HFFc6 (cell line): ENCODE results near the gene DPYSL3. TPM values are rescaled to one million over a fixed set of nuclear protein-coding genes. Genes with fewer than 3 reads are reported as not detected.
A peak's percentile ranks its signal among the peaks of the same experiment; 100 is the strongest.

Experiments
- DNase-seq: peaks from one replicate; pipeline ENCODE4 v3.0.0-alpha.2; 2018
- H3K27ac Mint-ChIP-seq: 2 replicates; pipeline ENCODE4 v1.8.0; 2020; ENCODE audit warnings: mild to moderate bottlenecking, mixed read lengths
- H3K27me3 Mint-ChIP-seq: 2 replicates; pipeline ENCODE4 v1.8.0; 2021; ENCODE audit warnings: mild to moderate bottlenecking, moderate library complexity, mixed read lengths; ENCODE audit not compliant: insufficient read depth
- H3K36me3 Mint-ChIP-seq: 2 replicates; pipeline ENCODE4 v1.8.0; 2021; ENCODE audit warnings: low read depth, mixed read lengths
- H3K4me1 Mint-ChIP-seq: 2 replicates; pipeline ENCODE4 v1.8.0; 2020; ENCODE audit warnings: low read depth, mixed read lengths
- H3K4me3 Mint-ChIP-seq: 2 replicates; pipeline ENCODE4 v1.8.0; 2020; ENCODE audit warnings: mild to moderate bottlenecking, moderate library complexity, mixed read lengths
- H3K9me3 Mint-ChIP-seq: 2 replicates; pipeline ENCODE4 v1.8.0; 2020; ENCODE audit warnings: mild to moderate bottlenecking, mixed read lengths
- CTCF ChIP-seq: fragments of 200-600 bp; sonication (generic); IDR thresholded peaks from 2 replicates; pipeline ENCODE4 v1.5.0; 2021; ENCODE audit warnings: antibody characterized with exemption, mild to moderate bottlenecking
- total RNA-seq, 6 experiments: library from RNA; stranded (reverse); fragmentation: NEBNext Ultra II Directional; extraction: Animal tissue kit (Norgen Biotek cat#: 25700); gene quantifications; 2 replicates in 1 of 6; 3 replicates in 5 of 6; pipeline ENCODE4 v1.2.3, GENCODE V29; 2021

The DPYSL3 gene
- total RNA-seq, 6 experiments from 2014 or later, result 41.9 to 57.7 (median 55.3) TPM

- no peak overlapping the region for H3K4me3 Mint-ChIP-seq
- H3K36me3 Mint-ChIP-seq, result peaks cover 14% of the 10 kb centered on the region
- H3K9me3 Mint-ChIP-seq, result peaks cover 7% of the 10 kb centered on the region
- peaks cover 1% of the 10 kb centered on the region for H3K27me3 Mint-ChIP-seq
- H3K27ac Mint-ChIP-seq, result no peak overlapping the region
- DNase-seq, result no peak
- peaks cover 54% of the 10 kb centered on the region for H3K4me1 Mint-ChIP-seq
- TF ChIP-seq CTCF, result no peak
These were observed 49.5 kb downstream of the DPYSL3 start for GRCh38 chr5:147460380-147460779.

- Mint-ChIP-seq H3K9me3 (peaks cover 7% of the 10 kb centered on the region), H3K36me3 (peaks cover 14% of the 10 kb centered on the region), H3K4me1 (peaks cover 67% of the 10 kb centered on the region), H3K4me3 (no peak overlapping the region), H3K27me3 (no peaks in the 10 kb centered on the region; the same call in 1 of the 2 replicates), H3K27ac (peak overlapping the region; percentile 54; the same call in 1 of the 2 replicates)
- TF ChIP-seq CTCF, result no peak
- DNase-seq, result no peak
These were observed 51.3 kb downstream of the DPYSL3 start for GRCh38 chr5:147458581-147458980.

- Mint-ChIP-seq H3K36me3 (peaks cover 7% of the 10 kb centered on the region), H3K4me1 (peaks cover 63% of the 10 kb centered on the region), H3K9me3 (peaks cover 7% of the 10 kb centered on the region), H3K27me3 (no peaks in the 10 kb centered on the region; the same call in 1 of the 2 replicates), H3K4me3 (peak overlapping the region; percentile 92), H3K27ac (peak overlapping the region; percentile 90)
- no peak for TF ChIP-seq CTCF
- DNase-seq, result no peak
These were observed 53.9 kb downstream of the DPYSL3 start for GRCh38 chr5:147455822-147456450.

GRCh38 chr5:147454996-147455677 is 54.7 kb downstream of the DPYSL3 start:
- no peaks in the 10 kb centered on the region; the same call in 1 of the 2 replicates for H3K27me3 Mint-ChIP-seq
- no peak; the same call in 1 of the 2 replicates for TF ChIP-seq CTCF
- peak; percentile 39 for DNase-seq

GRCh38 chr5:147453875-147454814 is 55.7 kb downstream of the DPYSL3 start:
- H3K4me3 Mint-ChIP-seq, result peak overlapping the region; percentile 92
- peaks cover 57% of the 10 kb centered on the region for H3K4me1 Mint-ChIP-seq
- DNase-seq, result peak; percentile 75
- H3K36me3 Mint-ChIP-seq, result no peaks in the 10 kb centered on the region; the same call in 1 of the 2 replicates
- peak overlapping the region; percentile 90 for H3K27ac Mint-ChIP-seq
- peak; percentile 97 for TF ChIP-seq CTCF
- no peaks in the 10 kb centered on the region for H3K9me3 Mint-ChIP-seq
- no peaks in the 10 kb centered on the region; the same call in 1 of the 2 replicates for H3K27me3 Mint-ChIP-seq

More at GRCh38 chr5:147454996-147455677, 54.7 kb downstream of the DPYSL3 start:
- peaks cover under 1% of the 10 kb centered on the region; the same call in 1 of the 2 replicates for H3K9me3 Mint-ChIP-seq
- H3K4me1 Mint-ChIP-seq, result peaks cover 60% of the 10 kb centered on the region
- peaks cover under 1% of the 10 kb centered on the region for H3K36me3 Mint-ChIP-seq
- peak overlapping the region; percentile 90 for H3K27ac Mint-ChIP-seq
- H3K4me3 Mint-ChIP-seq, result peak overlapping the region; percentile 92
